Liver (tissue), 9 donors: ENCODE data around the gene RNF19B. TPM values are rescaled to one million over a fixed set of nuclear protein-coding genes. Genes with fewer than 3 reads are reported as not detected.

Source experiments
- DNase-seq: peaks from one replicate; pipeline ENCODE4 v3.0.0-alpha.2; 2017; ENCODE audit warnings: low spot score
- H3K27ac ChIP-seq, 2 donors: one replicate each; pipeline ENCODE4 v1.7.0; 2013; ENCODE audit warnings: inconsistent platforms in 2 of 2, low read length in 2 of 2, control low read depth in 1 of 2, low read depth in 1 of 2, mild to moderate bottlenecking in 1 of 2
- H3K27me3 ChIP-seq, 4 donors: one replicate each; pipeline versions ENCODE4 v1.6.1 to v1.7.0; 2013; ENCODE audit warnings: low read length in 3 of 4, inconsistent platforms in 1 of 4, mild to moderate bottlenecking in 1 of 4, moderate library complexity in 1 of 4; ENCODE audit not compliant: control insufficient read depth in 4 of 4, insufficient read depth in 4 of 4
- H3K36me3 ChIP-seq, 4 donors: one replicate each; pipeline versions ENCODE4 v1.6.1 to v1.7.0; 2013; ENCODE audit warnings: low read length in 3 of 4, mild to moderate bottlenecking in 3 of 4, low read depth in 1 of 4, moderate library complexity in 1 of 4; ENCODE audit not compliant: control insufficient read depth in 4 of 4, insufficient read depth in 3 of 4
- H3K4me1 ChIP-seq, 4 donors: one replicate each; pipeline versions ENCODE4 v1.6.1 to v1.7.0; 2013; ENCODE audit warnings: low read length in 3 of 4, mild to moderate bottlenecking in 3 of 4, moderate library complexity in 1 of 4; ENCODE audit not compliant: control insufficient read depth in 4 of 4, insufficient read depth in 4 of 4
- H3K4me3 ChIP-seq, 3 donors: one replicate each; pipeline versions ENCODE4 v1.6.1 to v1.7.0; 2013; ENCODE audit warnings: low read length in 3 of 3, control low read depth in 1 of 3, low read depth in 1 of 3, mild to moderate bottlenecking in 1 of 3
- H3K9ac ChIP-seq, 2 donors: one replicate each; pipeline ENCODE4 v1.7.0; 2013; ENCODE audit warnings: low read length in 2 of 2, mild to moderate bottlenecking in 2 of 2, moderate library complexity in 2 of 2, control low read depth in 1 of 2, low read depth in 1 of 2
- H3K9me3 ChIP-seq, 4 donors: one replicate each; pipeline versions ENCODE4 v1.6.1 to v1.7.0; 2013; ENCODE audit warnings: low read length in 3 of 4; ENCODE audit not compliant: control insufficient read depth in 4 of 4
- ATF3 ChIP-seq: IDR thresholded peaks from 2 replicates; pipeline ENCODE4 v1.6.1; 2016; ENCODE audit warnings: antibody characterized with exemption
- CTCF ChIP-seq: fragments of 150-350 bp; IDR thresholded peaks from 2 replicates; pipeline ENCODE4 v1.5.1; 2017; ENCODE audit warnings: improper control_type of control experiment, low read depth, low read length; ENCODE audit not compliant: missing input control
- EGR1 ChIP-seq, 2 donors: IDR thresholded peaks; 2 replicates each; pipeline ENCODE4 v1.6.1; 2016 to 2018; ENCODE audit warnings: antibody characterized with exemption in 2 of 2, low read depth in 2 of 2
- FOXA1 ChIP-seq: IDR thresholded peaks from 2 replicates; pipeline ENCODE4 v1.6.1; 2016; ENCODE audit warnings: antibody characterized with exemption
- FOXA2 ChIP-seq: IDR thresholded peaks from 2 replicates; pipeline ENCODE4 v1.6.1; 2016; ENCODE audit warnings: antibody characterized with exemption
- GABPA ChIP-seq, 2 donors: IDR thresholded peaks in 1 of 2; conservative IDR thresholded peaks in 1 of 2; 2 replicates each; pipeline ENCODE4 v1.6.1; 2016; ENCODE audit warnings: antibody characterized with exemption in 2 of 2, mild to moderate bottlenecking in 1 of 2, moderate library complexity in 1 of 2
- HNF4A ChIP-seq, 2 donors: conservative IDR thresholded peaks; 2 replicates each; pipeline ENCODE4 v1.6.1; 2016; ENCODE audit warnings: antibody characterized with exemption in 2 of 2, mild to moderate bottlenecking in 2 of 2
- HNF4G ChIP-seq: IDR thresholded peaks from 2 replicates; pipeline ENCODE4 v1.6.1; 2016; ENCODE audit warnings: antibody characterized with exemption
- JUND ChIP-seq, 2 donors: IDR thresholded peaks; 2 replicates each; pipeline ENCODE4 v1.6.1; 2016; ENCODE audit warnings: antibody characterized with exemption in 2 of 2
- MAX ChIP-seq: IDR thresholded peaks from 2 replicates; pipeline ENCODE4 v1.6.1; 2016; ENCODE audit warnings: antibody characterized with exemption
- NR2F2 ChIP-seq: IDR thresholded peaks from 2 replicates; pipeline ENCODE4 v1.6.1; 2016; ENCODE audit warnings: antibody characterized with exemption
- RAD21 ChIP-seq, 2 donors: IDR thresholded peaks; 2 replicates each; pipeline ENCODE4 v1.6.1; 2016; ENCODE audit warnings: antibody characterized with exemption in 2 of 2, mild to moderate bottlenecking in 2 of 2
- REST ChIP-seq: IDR thresholded peaks from 2 replicates; pipeline ENCODE4 v1.6.1; 2016; ENCODE audit warnings: antibody characterized with exemption, mild to moderate bottlenecking
- RXRA ChIP-seq, 2 donors: IDR thresholded peaks; 2 replicates each; pipeline ENCODE4 v1.6.1; 2017 to 2018; ENCODE audit warnings: antibody characterized with exemption in 2 of 2, mild to moderate bottlenecking in 1 of 2
- SP1 ChIP-seq: IDR thresholded peaks from 2 replicates; pipeline ENCODE4 v1.6.1; 2018; ENCODE audit warnings: antibody characterized with exemption, mild to moderate bottlenecking
- TAF1 ChIP-seq: conservative IDR thresholded peaks from 2 replicates; pipeline ENCODE4 v1.6.1; 2016; ENCODE audit warnings: antibody characterized with exemption, mild to moderate bottlenecking
- YY1 ChIP-seq: IDR thresholded peaks from 2 replicates; pipeline ENCODE4 v1.6.1; 2016; ENCODE audit warnings: antibody characterized with exemption, mild to moderate bottlenecking
- ZBTB33 ChIP-seq: IDR thresholded peaks from 2 replicates; pipeline ENCODE4 v1.6.1; 2016; ENCODE audit warnings: antibody characterized with exemption
- WGBS: extraction: QIAGEN DNeasy Blood & Tissue Kit; methylation state at CpG from one replicate; pipeline ENCODE4 v1.1.7; 2013; 5-methylcytosine and 5-hydroxymethylcytosine counted together
- polyA plus RNA-seq, 2 donors: library from polyadenylated mRNA; stranded (reverse) in 1 of 2; unstranded in 1 of 2; fragments of 200-250 nt in 1 of 2; fragments of >200 nt in 1 of 2; fragmentation: Nextera tagmentation in 1 of 2; extraction: Ambion mirVana in 1 of 2; gene quantifications; one replicate each; pipeline versions ENCODE4 v1.2.1 to v1.2.3, GENCODE V29; 2013 to 2015
- total RNA-seq, 2 donors: library from RNA; depleted of rRNA; stranded (reverse); fragments of >200 nt; gene quantifications; one replicate each; pipeline ENCODE4 v1.2.3, GENCODE V29; 2014
- donor health status: healthy.
- donor health status: healthy.
- donor health status: healthy.
- donor health status: healthy.
- donor health status: healthy.

Gene RNF19B
- total and polyA plus RNA-seq, 4 donors, result 2.2 to 8.3 (median 5.0) TPM

GRCh38 chr1:32983020-32983419 is 18.4 kb upstream of the RNF19B start:
- Histone ChIP-seq H3K4me1 (peaks cover 0 to 2% (median 0%) of the 10 kb centered on the region in 4 donors), H3K9me3 (no peaks in the 10 kb centered on the region), H3K27me3 (no peaks in the 10 kb centered on the region), H3K36me3 (no peaks in the 10 kb centered on the region), H3K27ac (no peak overlapping the region), H3K9ac (no peak overlapping the region), H3K4me3 (no peak overlapping the region)
- DNase-seq, result no peak
- 77% methylated on average over 3 of the region's 3 CpGs for WGBS
- no peak for TF ChIP-seq MAX
- TF ChIP-seq CTCF, result no peak
- TF ChIP-seq ATF3, result no peak
- TF ChIP-seq NR2F2, result no peak

- H3K4me3 ChIP-seq, result no peak overlapping the region
- DNase-seq, result no peak
- H3K9me3 ChIP-seq, result no peaks in the 10 kb centered on the region
- peak overlapping the region; percentile 2 to 58 for H3K9ac ChIP-seq
- peaks cover 0 to 2% (median 0%) of the 10 kb centered on the region in 4 donors for H3K4me1 ChIP-seq
- peak overlapping the region; percentile 62 to 73 for H3K27ac ChIP-seq
- H3K36me3 ChIP-seq, result no peaks in the 10 kb centered on the region
- WGBS, result 51% methylated on average over 8 of the region's 8 CpGs
- H3K27me3 ChIP-seq, result no peaks in the 10 kb centered on the region
- peak; percentile 6 to 7 for TF ChIP-seq HNF4A (conservative IDR thresholded peaks at IDR 0.05)
- TF ChIP-seq SP1, result peak; percentile 20
- TF ChIP-seq CTCF, result no peak
- TF ChIP-seq NR2F2, result peak; percentile 47
- TF ChIP-seq ATF3, result no peak
- TF ChIP-seq MAX, result no peak
- TF ChIP-seq JUND (IDR thresholded peaks at IDR 0.05), result no peak
- no peak for TF ChIP-seq ZBTB33
- TF ChIP-seq REST, result no peak
- no peak for TF ChIP-seq FOXA2
- no peak for TF ChIP-seq YY1
- no peak for TF ChIP-seq GABPA (IDR thresholded peaks at IDR 0.05 in 1 of 2, conservative IDR thresholded peaks at IDR 0.05 in 1 of 2)
- no peak for TF ChIP-seq HNF4G
- no peak for TF ChIP-seq RXRA (IDR thresholded peaks at IDR 0.05)
- no peak for TF ChIP-seq FOXA1
- TF ChIP-seq RAD21 (IDR thresholded peaks at IDR 0.05), result no peak
- TF ChIP-seq TAF1, result peak; percentile 76
- no peak for TF ChIP-seq EGR1 (IDR thresholded peaks at IDR 0.05; ENCODE audit: low read depth in 2 of 2)
These were observed 16.6 kb upstream of the RNF19B start for GRCh38 chr1:32981003-32981901.
